Measurements from ENCODE around the gene NEDD4L. TPM values are rescaled to one million over a fixed set of nuclear protein-coding genes. Genes with fewer than 3 reads are reported as not detected.

Gene NEDD4L
- total RNA-seq, 1 donor from 2014 or later: 95.9 TPM

DNA sequence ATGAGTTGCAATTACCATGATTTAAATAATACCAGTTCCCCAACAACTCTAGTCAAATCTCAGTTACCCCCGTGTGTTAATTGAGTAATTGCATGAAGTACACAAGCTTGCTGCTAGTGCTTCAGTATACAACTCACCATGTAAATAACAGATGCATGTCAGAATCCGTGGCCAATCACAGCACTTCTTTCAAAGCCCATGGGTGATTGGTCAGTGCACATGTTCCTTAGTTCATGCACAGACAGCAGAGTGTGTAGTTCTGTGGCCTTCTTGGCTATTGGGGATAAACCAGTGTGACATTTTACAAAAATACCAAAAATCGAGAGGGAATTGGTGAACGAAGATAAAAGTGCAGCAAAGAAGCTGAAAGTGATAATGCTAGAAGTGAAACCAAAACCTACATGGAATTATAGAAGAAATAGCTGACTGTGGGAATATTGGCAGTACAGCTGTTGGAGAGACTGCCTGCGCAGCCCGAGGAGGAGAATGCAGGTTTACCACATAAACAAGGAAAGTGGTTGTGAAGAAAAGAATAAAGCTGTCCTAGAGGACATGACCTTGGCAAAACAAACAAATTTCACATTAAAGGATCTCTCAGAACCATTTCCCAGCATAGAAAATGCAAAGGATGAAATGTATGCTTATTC is 59.4 kb downstream of the NEDD4L start:
- no peak for DNase-seq (ENCODE audit: low read depth)
- TF ChIP-seq CTCF (conservative IDR thresholded peaks at IDR 0.05; ENCODE audit: low read depth, low read length): no peak
- H3K4me3 ChIP-seq (ENCODE audit: low read depth, low read length): no peak overlapping the region

GRCh38 chr18:58104096-58104495 is 60.1 kb downstream of the NEDD4L start:
- no peak for TF ChIP-seq CTCF (conservative IDR thresholded peaks at IDR 0.05; ENCODE audit: low read depth, low read length)
- no peak for DNase-seq (ENCODE audit: low read depth)
- H3K4me3 ChIP-seq (ENCODE audit: low read depth, low read length): no peak overlapping the region

- no peak overlapping the region for H3K4me3 ChIP-seq (ENCODE audit: low read depth, low read length)
- no peak for TF ChIP-seq CTCF (conservative IDR thresholded peaks at IDR 0.05; ENCODE audit: low read depth, low read length)
- no peak for DNase-seq (ENCODE audit: low read depth)
Observed at GRCh38 chr18:58105206-58105887, 61.3 kb downstream of the NEDD4L start.

DNA sequence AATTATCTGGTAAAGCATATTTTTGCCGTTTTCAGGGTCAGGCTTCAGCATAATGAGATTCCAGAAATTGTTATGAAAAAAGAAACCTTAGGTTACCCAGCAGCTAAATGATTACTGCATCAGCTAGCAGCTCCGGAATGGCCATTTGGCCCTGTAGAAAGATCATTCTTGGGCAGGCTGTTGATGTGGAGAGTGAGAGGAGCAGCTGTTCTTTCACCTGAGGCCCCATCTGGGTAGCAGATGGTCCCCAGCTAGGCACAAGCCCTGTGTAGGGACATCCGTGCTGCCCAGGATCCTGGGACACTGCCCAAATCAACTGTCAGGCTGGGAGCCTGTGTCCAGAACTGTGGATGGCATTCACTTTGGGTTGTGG is 61.8 kb downstream of the NEDD4L start:
- H3K4me3 ChIP-seq (ENCODE audit: low read depth, low read length): no peak overlapping the region
- DNase-seq (ENCODE audit: low read depth): no peak
- TF ChIP-seq CTCF (conservative IDR thresholded peaks at IDR 0.05; ENCODE audit: low read depth, low read length): no peak

DNA sequence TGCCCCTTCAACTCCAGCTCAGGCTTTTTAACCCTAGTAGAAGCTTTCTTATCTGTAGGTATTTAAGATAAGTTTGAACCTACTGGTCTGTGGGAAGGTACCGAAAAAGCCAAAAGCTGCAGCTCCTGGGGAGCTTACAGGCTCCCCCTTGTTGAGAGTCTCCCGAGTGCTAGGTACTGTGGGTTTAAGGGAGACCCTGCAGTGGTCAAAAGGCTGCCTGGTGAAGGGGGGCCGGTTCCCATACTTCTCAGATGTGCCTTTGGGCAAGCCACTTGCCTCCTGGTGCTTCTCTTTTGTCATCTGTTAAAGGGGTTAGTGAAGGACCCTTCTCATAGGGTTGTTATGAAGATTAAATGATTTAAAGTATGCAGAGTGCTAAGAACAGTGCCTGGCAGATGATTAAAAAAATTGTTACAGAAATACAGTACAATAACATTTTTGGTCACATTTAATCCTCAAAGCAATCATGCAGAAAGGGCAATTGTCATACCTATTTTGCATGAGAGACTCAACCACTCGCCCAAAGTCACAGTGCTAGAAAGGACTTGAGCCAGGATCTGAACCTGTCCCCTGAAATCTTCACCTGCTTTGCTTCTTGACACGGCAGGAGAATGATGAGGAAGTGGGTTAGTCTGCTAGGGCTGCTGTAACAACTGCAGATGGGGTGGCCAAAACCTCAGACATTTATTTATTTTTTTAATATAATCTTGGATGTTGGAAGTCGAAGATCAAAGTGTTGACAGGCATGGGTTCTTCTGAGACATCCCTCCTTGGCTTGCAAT is 62.5 kb downstream of the NEDD4L start:
- TF ChIP-seq CTCF (conservative IDR thresholded peaks at IDR 0.05; ENCODE audit: low read depth, low read length): no peak
- no peak for DNase-seq (ENCODE audit: low read depth)
- no peak overlapping the region for H3K4me3 ChIP-seq (ENCODE audit: low read depth, low read length)

DNA sequence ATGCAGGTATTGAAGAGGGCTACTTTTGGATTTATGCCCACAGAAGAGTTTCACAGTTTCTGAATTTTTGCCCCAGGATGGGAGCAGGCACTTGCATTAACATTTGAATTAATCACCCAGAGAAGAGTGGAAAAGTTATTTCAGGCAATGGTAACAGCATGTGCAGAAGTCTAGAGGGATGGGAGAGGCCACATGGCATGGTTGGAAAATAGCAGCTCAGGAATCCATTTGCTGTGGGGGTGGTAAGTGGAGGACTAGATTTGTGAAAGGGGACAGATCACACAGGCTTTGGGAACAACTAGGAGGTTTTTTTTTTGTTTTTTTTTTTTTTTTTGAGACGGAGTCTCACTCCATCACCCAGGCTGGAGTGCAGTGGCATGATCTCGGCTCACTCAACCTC is 65.2 kb downstream of the NEDD4L start:
- TF ChIP-seq CTCF (conservative IDR thresholded peaks at IDR 0.05; ENCODE audit: low read depth, low read length): no peak
- H3K4me3 ChIP-seq (ENCODE audit: low read depth, low read length): no peak overlapping the region
- no peak for DNase-seq (ENCODE audit: low read depth)

Data from epithelial cell of proximal tubule (primary cell).